ENCODE data around the gene GOLGA8A.

DNA sequence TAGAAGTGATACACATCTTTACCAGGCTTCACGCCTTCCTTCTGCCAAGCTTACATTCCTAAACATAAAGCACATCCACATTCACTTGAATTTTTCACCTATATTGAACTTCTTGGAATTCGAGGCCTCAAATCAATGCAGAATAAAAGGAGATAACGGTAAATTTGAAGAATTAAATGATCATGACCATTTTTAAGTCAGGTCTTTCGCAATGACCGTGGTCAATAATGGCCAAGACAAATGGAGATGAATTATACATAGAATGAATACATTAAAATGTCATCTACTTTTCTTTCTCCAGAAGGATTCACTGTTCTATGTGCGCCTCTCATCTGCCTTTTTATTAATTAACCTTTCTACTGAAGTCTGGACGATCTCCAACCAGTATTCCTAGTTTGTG lies 5.3 kb upstream of the GOLGA8A start:
- TF ChIP-seq TAF1 (IDR thresholded peaks at IDR 0.05; ENCODE audit: borderline replicate concordance, low read depth, low read length) (no peak), POLR2AphosphoS5 (IDR thresholded peaks at IDR 0.05; ENCODE audit: low read depth, low read length) (no peak)
